Esophagus squamous epithelium (tissue), 5 donors: ENCODE measurements around the gene LTBP2. TPM values are rescaled to one million over a fixed set of nuclear protein-coding genes. Genes with fewer than 3 reads are reported as not detected.

Experiments used
- DNase-seq: peaks from one replicate; lab custom pipeline; 2025; lab: John Stamatoyannopoulos, UW
- H3K27ac ChIP-seq, 4 donors: fragments of 200-600 bp; sonication (generic); one replicate each; pipeline ENCODE4 v1.5.1; 2016 to 2019; ENCODE audit warnings: mild to moderate bottlenecking in 1 of 4
- H3K27me3 ChIP-seq, 4 donors: fragments of 200-600 bp; sonication (generic); 1 replicate in 3 of 4; 2 replicates in 1 of 4; pipeline versions ENCODE4 v1.5.1 to v1.6.0; 2017 to 2021; ENCODE audit warnings: antibody characterized with exemption in 1 of 4
- H3K36me3 ChIP-seq, 3 donors: fragments of 200-600 bp; sonication (generic); one replicate each; pipeline ENCODE4 v1.5.1; 2016 to 2019
- H3K4me1 ChIP-seq, 3 donors: fragments of 200-600 bp; sonication (generic); one replicate each; pipeline ENCODE4 v1.5.1; 2017 to 2019
- H3K4me3 ChIP-seq, 4 donors: fragments of 200-600 bp; sonication (generic); 1 replicate in 3 of 4; 2 replicates in 1 of 4; pipeline ENCODE4 v1.5.1; 2016 to 2019; ENCODE audit warnings: mild to moderate bottlenecking in 2 of 4, moderate library complexity in 1 of 4
- H3K9me3 ChIP-seq, 3 donors: fragments of 200-600 bp; sonication (generic); one replicate each; pipeline ENCODE4 v1.5.1; 2016 to 2019
- CTCF ChIP-seq, 6 experiments: fragments of 450-650 bp in 4 of 6; fragments of 200-600 bp in 2 of 6; sonication (generic) in 2 of 6; IDR thresholded peaks; one replicate each; pipeline ENCODE4 v1.5.1; 2016 to 2019; ENCODE audit warnings: antibody characterized with exemption in 6 of 6, mild to moderate bottlenecking in 4 of 6, moderate library complexity in 4 of 6
- POLR2A ChIP-seq, 4 donors: fragments of 450-650 bp; IDR thresholded peaks; one replicate each; pipeline ENCODE4 v1.6.1; 2017; ENCODE audit warnings: antibody characterized with exemption in 4 of 4, mild to moderate bottlenecking in 4 of 4, moderate library complexity in 3 of 4
- WGBS, 2 donors: methylation state at CpG; one replicate each; pipeline ENCODE4 v1.1.5; 2018; 5-methylcytosine and 5-hydroxymethylcytosine counted together
- intact Hi-C: fragments of 100-400 bp; cut with DNase I; formaldehyde crosslinking; loops from one replicate; pipeline ENCODE4 v1.15.0; 2022
- total RNA-seq, 4 donors: library from RNA; depleted of rRNA; stranded (reverse); fragments of >200 nt; gene quantifications; one replicate each; pipeline ENCODE4 v1.1.0, GENCODE V29; 2016
- donor health status: DM: yes; HTN: yes; CAD: no.

LTBP2 gene
- total RNA-seq, 4 donors from 2014 or later = 10.3 to 41.6 (median 17.0) TPM

- H3K4me1 ChIP-seq = peaks cover 15 to 68% (median 33%) of the 10 kb centered on the region in 3 donors
- H3K27me3 ChIP-seq = no peaks in the 10 kb centered on the region
- H3K9me3 ChIP-seq = no peaks in the 10 kb centered on the region
- no peak overlapping the region for H3K27ac ChIP-seq
- no peak overlapping the region for H3K4me3 ChIP-seq
- TF ChIP-seq POLR2A (IDR thresholded peaks at IDR 0.05) (no peak), CTCF (IDR thresholded peaks at IDR 0.05) (no peak)
- DNase-seq = no peak
- WGBS, 2 donors = 83 to 100% methylated on average over 1 of the region's 1 CpG
- intact Hi-C loops = no loop called here
- H3K36me3 ChIP-seq = peaks cover 0 to 5% (median 0%) of the 10 kb centered on the region in 3 donors
These were observed 39.1 kb upstream of the LTBP2 start for GRCh38 chr14:74650927-74651686.

DNA sequence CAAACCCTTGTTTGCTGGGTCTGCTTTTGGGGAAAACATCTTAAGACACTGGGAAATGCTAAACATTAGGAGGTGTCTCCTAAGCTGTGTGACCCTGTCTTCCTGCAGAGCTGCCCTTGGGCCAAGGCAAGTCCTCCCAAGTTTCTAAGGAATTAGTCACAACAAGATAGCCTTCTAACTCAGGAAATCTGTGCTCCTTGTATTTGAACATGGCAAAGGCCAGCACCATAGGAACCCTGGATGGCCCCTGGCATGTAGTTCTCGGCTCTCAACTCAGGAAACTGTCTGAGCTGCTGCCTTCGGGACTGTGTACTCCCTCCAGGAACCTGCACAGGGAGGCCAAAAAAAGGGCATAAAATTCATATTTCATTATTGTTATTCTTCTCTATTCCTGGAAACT is 37.6 kb upstream of the LTBP2 start:
- intact Hi-C loops = no loop called here
- H3K9me3 ChIP-seq = no peaks in the 10 kb centered on the region
- 52 to 58% methylated on average over 2 of the region's 2 CpGs for WGBS, 2 donors
- TF ChIP-seq CTCF (IDR thresholded peaks at IDR 0.05) (no peak), POLR2A (IDR thresholded peaks at IDR 0.05) (no peak)
- H3K27me3 ChIP-seq = no peaks in the 10 kb centered on the region
- H3K4me3 ChIP-seq = no peak overlapping the region
- H3K36me3 ChIP-seq = no peaks in the 10 kb centered on the region
- H3K27ac ChIP-seq = peak overlapping the region in 2 of 4 donors; percentile 23 to 33
- no peak for DNase-seq
- peaks cover 15 to 70% (median 38%) of the 10 kb centered on the region in 3 donors for H3K4me1 ChIP-seq

GRCh38 chr14:74649167-74649566 is 37.1 kb upstream of the LTBP2 start:
- 47 to 50% methylated on average over 2 to 6 of the region's 7 CpGs for WGBS, 2 donors
- peak overlapping the region; percentile 1 to 69 (median 28) for H3K27ac ChIP-seq
- H3K9me3 ChIP-seq = no peaks in the 10 kb centered on the region
- no peaks in the 10 kb centered on the region for H3K36me3 ChIP-seq
- intact Hi-C loops = no loop called here
- TF ChIP-seq POLR2A (IDR thresholded peaks at IDR 0.05) = no peak
- TF ChIP-seq CTCF (IDR thresholded peaks at IDR 0.05) = no peak
- H3K4me3 ChIP-seq = no peak overlapping the region
- DNase-seq = no peak
- peaks cover 15 to 70% (median 38%) of the 10 kb centered on the region in 3 donors for H3K4me1 ChIP-seq
- no peaks in the 10 kb centered on the region for H3K27me3 ChIP-seq

GRCh38 chr14:74648601-74649000 is 36.6 kb upstream of the LTBP2 start:
- no peak overlapping the region for H3K4me3 ChIP-seq
- DNase-seq = no peak
- intact Hi-C loops = no loop called here

More at GRCh38 chr14:74648601-74649000, 36.6 kb upstream of the LTBP2 start:
- no peaks in the 10 kb centered on the region for H3K27me3 ChIP-seq
- no peak for TF ChIP-seq CTCF (IDR thresholded peaks at IDR 0.05)
- TF ChIP-seq POLR2A (IDR thresholded peaks at IDR 0.05) = no peak
- H3K27ac ChIP-seq = peak overlapping the region; percentile 1 to 74 (median 47)
- peaks cover 15 to 70% (median 38%) of the 10 kb centered on the region in 3 donors for H3K4me1 ChIP-seq
- 15 to 51% methylated on average over 6 of the region's 7 CpGs for WGBS, 2 donors
- no peaks in the 10 kb centered on the region for H3K9me3 ChIP-seq
- H3K36me3 ChIP-seq = no peaks in the 10 kb centered on the region
